Activated CD4-positive, alpha-beta memory T cell treated with anti-CD3 and anti-CD28 coated beads, Interleukin-2, amount 10 ng/mL, durations not matched to agents 7 days and 5 days (primary cell): ENCODE data around the gene CNDP1. TPM values are rescaled to one million over a fixed set of nuclear protein-coding genes. Genes with fewer than 3 reads are reported as not detected.
"Not testable (repeated sequence)": the region's sequence is repeated elsewhere in the genome, so short reads cannot be mapped to it uniquely, and the experiment has no call there.

Source experiments
- CTCF ChIA-PET: fragments of 350-600 bp; sonication (Branson Sonifier 250); formaldehyde crosslinking; loops from one replicate; lab custom pipeline; 2021; ENCODE audit warnings: antibody characterized with exemption, inconsistent platforms; lab: Charles Lee
- POLR2A ChIA-PET: fragments of 350-600 bp; sonication (Branson Sonifier 250); formaldehyde crosslinking; loops from one replicate; lab custom pipeline; 2021; ENCODE audit warnings: antibody characterized with exemption; lab: Charles Lee
- DNase-seq: peaks from one replicate; pipeline ENCODE4 v3.0.0-alpha.2; 2020
- H3K27ac Mint-ChIP-seq: one replicate; pipeline ENCODE4 v1.8.0; 2021; ENCODE audit warnings: mild to moderate bottlenecking, mixed read lengths
- H3K27me3 Mint-ChIP-seq: one replicate; pipeline ENCODE4 v1.8.0; 2021; ENCODE audit warnings: mixed read lengths
- H3K36me3 Mint-ChIP-seq: one replicate; pipeline ENCODE4 v1.8.0; 2021; ENCODE audit warnings: low read depth, mixed read lengths
- H3K4me1 Mint-ChIP-seq: one replicate; pipeline ENCODE4 v1.8.0; 2021; ENCODE audit warnings: mixed read lengths
- H3K4me3 Mint-ChIP-seq: one replicate; pipeline ENCODE4 v1.8.0; 2021; ENCODE audit warnings: mild to moderate bottlenecking, mixed read lengths
- H3K9me3 Mint-ChIP-seq: one replicate; pipeline ENCODE4 v1.8.0; 2021; ENCODE audit warnings: mixed read lengths
- total RNA-seq, 2 experiments: library from RNA; stranded (reverse); gene quantifications; one replicate each; pipeline ENCODE4 v1.2.3, GENCODE V29; 2021

Gene CNDP1
- total RNA-seq, 2 experiments from 2014 or later = not detected

- H3K36me3 Mint-ChIP-seq, DNase-seq, H3K27ac Mint-ChIP-seq, H3K4me1 Mint-ChIP-seq, POLR2A ChIA-PET, CTCF ChIA-PET, H3K4me3 Mint-ChIP-seq: not testable (repeated sequence)
- peaks cover 15% of the 10 kb centered on the region for H3K27me3 Mint-ChIP-seq
- H3K9me3 Mint-ChIP-seq = peaks cover 12% of the 10 kb centered on the region
Measured at GRCh38 chr18:74565993-74566392, 31.7 kb downstream of the CNDP1 start.

GRCh38 chr18:74567822-74568221, 33.5 kb downstream of the CNDP1 start:
- H3K36me3 Mint-ChIP-seq = peaks cover 3% of the 10 kb centered on the region
- H3K9me3 Mint-ChIP-seq = peaks cover 12% of the 10 kb centered on the region
- POLR2A ChIA-PET = no interaction called here
- CTCF ChIA-PET = no interaction called here
- H3K4me1 Mint-ChIP-seq = no peaks in the 10 kb centered on the region
- H3K27me3 Mint-ChIP-seq = peaks cover 15% of the 10 kb centered on the region
- no peak overlapping the region for H3K4me3 Mint-ChIP-seq
- no peak for DNase-seq
- no peak overlapping the region for H3K27ac Mint-ChIP-seq

GRCh38 chr18:74569401-74569800, 35.1 kb downstream of the CNDP1 start:
- Mint-ChIP-seq H3K4me3 (no peak overlapping the region), H3K27me3 (peaks cover 18% of the 10 kb centered on the region), H3K27ac (no peak overlapping the region), H3K36me3 (peaks cover 3% of the 10 kb centered on the region), H3K9me3 (peaks cover 12% of the 10 kb centered on the region), H3K4me1 (no peaks in the 10 kb centered on the region)
- no peak for DNase-seq
- POLR2A ChIA-PET = no interaction called here
- CTCF ChIA-PET = no interaction called here

- Mint-ChIP-seq H3K36me3 (peaks cover 3% of the 10 kb centered on the region), H3K27me3 (peaks cover 16% of the 10 kb centered on the region), H3K27ac (no peak overlapping the region), H3K9me3 (peaks cover 12% of the 10 kb centered on the region), H3K4me1 (no peaks in the 10 kb centered on the region), H3K4me3 (no peak overlapping the region)
- POLR2A ChIA-PET = no interaction called here
- CTCF ChIA-PET = interaction anchor here (0.5 to 0.6 kb wide), 3 partner anchors 176 to 469 kb away, joined by 3 to 6 read pairs (median 4); no protein-coding TSS in a partner anchor
- no peak for DNase-seq
Measured at GRCh38 chr18:74570266-74570665, 36.0 kb downstream of the CNDP1 start.

GRCh38 chr18:74571895-74572680, 37.8 kb downstream of the CNDP1 start:
- Mint-ChIP-seq H3K27me3 (peaks cover 16% of the 10 kb centered on the region), H3K36me3 (peaks cover 2% of the 10 kb centered on the region), H3K4me1 (no peaks in the 10 kb centered on the region), H3K9me3 (peaks cover 4% of the 10 kb centered on the region), H3K4me3 (no peak overlapping the region), H3K27ac (no peak overlapping the region)
- ChIA-PET POLR2A (no interaction called here), CTCF (interaction anchor here (0.7 to 1.3 kb wide), 2 partner anchors 20 to 84 kb away, joined by 3 to 5 read pairs; no protein-coding TSS in a partner anchor)
- DNase-seq = no peak

- Mint-ChIP-seq H3K36me3 (no peaks in the 10 kb centered on the region), H3K4me3 (no peak overlapping the region), H3K27me3 (peaks cover 20% of the 10 kb centered on the region), H3K4me1 (no peaks in the 10 kb centered on the region), H3K27ac (no peak overlapping the region), H3K9me3 (no peaks in the 10 kb centered on the region)
- ChIA-PET POLR2A (no interaction called here), CTCF (interaction anchor here (1.3 kb wide), 1 partner anchor 21 kb away, joined by 5 read pairs; no protein-coding TSS in a partner anchor)
- DNase-seq = no peak
Measured at GRCh38 chr18:74573053-74573452, 38.8 kb downstream of the CNDP1 start.

- no peak overlapping the region for H3K27ac Mint-ChIP-seq
- H3K36me3 Mint-ChIP-seq = no peaks in the 10 kb centered on the region
- no peaks in the 10 kb centered on the region for H3K9me3 Mint-ChIP-seq
- no peaks in the 10 kb centered on the region for H3K4me1 Mint-ChIP-seq
- H3K27me3 Mint-ChIP-seq = peaks cover 20% of the 10 kb centered on the region
- no peak overlapping the region for H3K4me3 Mint-ChIP-seq
- ChIA-PET POLR2A (no interaction called here), CTCF (no interaction called here)
- DNase-seq = no peak
Measured at GRCh38 chr18:74574916-74575315, 40.6 kb downstream of the CNDP1 start.

GRCh38 chr18:74577019-74577418, 42.7 kb downstream of the CNDP1 start:
- Mint-ChIP-seq H3K27ac (no peak overlapping the region), H3K4me1 (no peaks in the 10 kb centered on the region), H3K4me3 (no peak overlapping the region), H3K27me3 (peaks cover 24% of the 10 kb centered on the region), H3K36me3 (no peaks in the 10 kb centered on the region), H3K9me3 (no peaks in the 10 kb centered on the region)
- POLR2A ChIA-PET = no interaction called here
- DNase-seq = no peak
- CTCF ChIA-PET = no interaction called here

GRCh38 chr18:74579496-74580065, 45.3 kb downstream of the CNDP1 start:
- Mint-ChIP-seq H3K27ac (no peak overlapping the region), H3K27me3 (peaks cover 31% of the 10 kb centered on the region), H3K4me3 (no peak overlapping the region), H3K9me3 (no peaks in the 10 kb centered on the region), H3K4me1 (no peaks in the 10 kb centered on the region), H3K36me3 (no peaks in the 10 kb centered on the region)
- ChIA-PET POLR2A (no interaction called here), CTCF (no interaction called here)
- DNase-seq = no peak

- POLR2A ChIA-PET = interaction anchor here (2.9 kb wide), 1 partner anchor 15 kb away, joined by 13 read pairs; the partner anchor contains the start of gene ZNF407
- Mint-ChIP-seq H3K9me3 (no peaks in the 10 kb centered on the region), H3K4me1 (no peaks in the 10 kb centered on the region), H3K36me3 (no peaks in the 10 kb centered on the region), H3K27me3 (peaks cover 47% of the 10 kb centered on the region), H3K27ac (no peak overlapping the region), H3K4me3 (no peak overlapping the region)
- CTCF ChIA-PET = no interaction called here
- DNase-seq = no peak
Measured at GRCh38 chr18:74582642-74583041, 48.3 kb downstream of the CNDP1 start.

GRCh38 chr18:74587441-74587840, 53.1 kb downstream of the CNDP1 start:
- ChIA-PET CTCF (no interaction called here), POLR2A (no interaction called here)
- no peaks in the 10 kb centered on the region for H3K36me3 Mint-ChIP-seq
- H3K4me1 Mint-ChIP-seq = peaks cover 17% of the 10 kb centered on the region
- H3K4me3 Mint-ChIP-seq = no peak overlapping the region
- no peak overlapping the region for H3K27ac Mint-ChIP-seq
- H3K27me3 Mint-ChIP-seq = peaks cover 30% of the 10 kb centered on the region
- H3K9me3 Mint-ChIP-seq = no peaks in the 10 kb centered on the region
- DNase-seq = no peak

GRCh38 chr18:74589021-74589420, 54.7 kb downstream of the CNDP1 start:
- POLR2A ChIA-PET = no interaction called here

GRCh38 chr18:74589811-74590210, 55.5 kb downstream of the CNDP1 start:
- H3K27ac Mint-ChIP-seq = no peak overlapping the region
- CTCF ChIA-PET = interaction anchor here (0.7 kb wide), 1 partner anchor 38 kb away, joined by 3 read pairs; no protein-coding TSS in a partner anchor
- peaks cover 28% of the 10 kb centered on the region for H3K4me1 Mint-ChIP-seq
- peaks cover 22% of the 10 kb centered on the region for H3K27me3 Mint-ChIP-seq
- no peak overlapping the region for H3K4me3 Mint-ChIP-seq
- DNase-seq = no peak
- H3K9me3 Mint-ChIP-seq = no peaks in the 10 kb centered on the region
- H3K36me3 Mint-ChIP-seq = peaks cover 21% of the 10 kb centered on the region
- POLR2A ChIA-PET = no interaction called here

More at GRCh38 chr18:74589021-74589420, 54.7 kb downstream of the CNDP1 start:
- no peak for DNase-seq
- Mint-ChIP-seq H3K36me3 (peaks cover 16% of the 10 kb centered on the region), H3K4me3 (no peak overlapping the region), H3K27ac (no peak overlapping the region), H3K9me3 (no peaks in the 10 kb centered on the region), H3K4me1 (peaks cover 23% of the 10 kb centered on the region), H3K27me3 (peaks cover 23% of the 10 kb centered on the region)
- CTCF ChIA-PET = no interaction called here
